MM.1S (cell line): ENCODE data around the gene TMTC2.

Experiments used
- EZH2phosphoT487 ChIP-seq: fragments of 300-600 bp; sonication (generic); IDR thresholded peaks from 2 replicates; pipeline ENCODE4 v1.6.1; 2018; ENCODE audit warnings: antibody characterized with exemption, low read length
- TF ChIP-seq, protein P1 (sequence below): fragments of 300-600 bp; sonication (generic); IDR thresholded peaks from 2 replicates; pipeline ENCODE4 v1.5.1; 2016; ENCODE audit warnings: antibody characterized with exemption, low read length, mixed read lengths

DNA sequence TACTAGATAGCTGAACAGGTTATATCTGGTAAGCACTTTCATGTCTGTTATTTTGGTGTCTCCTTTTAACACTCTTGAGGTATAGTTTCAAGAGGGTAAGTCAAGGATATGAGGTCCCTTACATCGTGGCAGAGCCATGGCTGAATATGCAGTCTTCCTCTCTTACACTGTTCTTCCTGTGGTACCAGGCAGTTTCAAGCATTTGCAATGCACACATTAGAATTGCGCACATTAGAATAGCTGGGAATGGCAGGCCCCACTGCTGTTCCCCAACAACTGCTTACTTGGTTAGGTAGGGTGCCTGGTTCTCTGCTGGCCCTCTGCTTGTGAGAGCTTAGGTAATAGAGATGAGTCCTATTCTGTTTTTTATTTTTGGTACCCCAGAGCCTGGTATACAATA is 41.2 kb downstream of the TMTC2 start:
- TF ChIP-seq, protein P1, sequence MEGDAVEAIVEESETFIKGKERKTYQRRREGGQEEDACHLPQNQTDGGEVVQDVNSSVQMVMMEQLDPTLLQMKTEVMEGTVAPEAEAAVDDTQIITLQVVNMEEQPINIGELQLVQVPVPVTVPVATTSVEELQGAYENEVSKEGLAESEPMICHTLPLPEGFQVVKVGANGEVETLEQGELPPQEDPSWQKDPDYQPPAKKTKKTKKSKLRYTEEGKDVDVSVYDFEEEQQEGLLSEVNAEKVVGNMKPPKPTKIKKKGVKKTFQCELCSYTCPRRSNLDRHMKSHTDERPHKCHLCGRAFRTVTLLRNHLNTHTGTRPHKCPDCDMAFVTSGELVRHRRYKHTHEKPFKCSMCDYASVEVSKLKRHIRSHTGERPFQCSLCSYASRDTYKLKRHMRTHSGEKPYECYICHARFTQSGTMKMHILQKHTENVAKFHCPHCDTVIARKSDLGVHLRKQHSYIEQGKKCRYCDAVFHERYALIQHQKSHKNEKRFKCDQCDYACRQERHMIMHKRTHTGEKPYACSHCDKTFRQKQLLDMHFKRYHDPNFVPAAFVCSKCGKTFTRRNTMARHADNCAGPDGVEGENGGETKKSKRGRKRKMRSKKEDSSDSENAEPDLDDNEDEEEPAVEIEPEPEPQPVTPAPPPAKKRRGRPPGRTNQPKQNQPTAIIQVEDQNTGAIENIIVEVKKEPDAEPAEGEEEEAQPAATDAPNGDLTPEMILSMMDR: no peak
- no peak for TF ChIP-seq EZH2phosphoT487
